HCT116 (cell line): ENCODE measurements around the gene RHEBL1. TPM values are rescaled to one million over a fixed set of nuclear protein-coding genes. Genes with fewer than 3 reads are reported as not detected.

Experiments used
- ATAC-seq: fragments of 200-7000 bp; cut with Tn5 transposase; 2 replicates; pipeline ENCODE4 v1.9.1; 2020; ENCODE audit warnings: mild to moderate bottlenecking, moderate library complexity
- BruUV-seq: library from RNA; stranded (reverse); fragments of 400-500 nt; replicated peaks from 2 replicates; lab custom pipeline; 2021; lab: Mats Ljungman, UMichigan
- CTCF ChIA-PET: fragments of 300-600 bp; sonication (Branson Sonifier 250); formaldehyde crosslinking; loops from one replicate; lab custom pipeline; 2021; ENCODE audit warnings: antibody characterized with exemption; lab: Charles Lee
- POLR2A ChIA-PET: fragments of 300-600, 350-600 bp; sonication (Branson Sonifier 250); formaldehyde crosslinking; loops from one replicate; lab custom pipeline; 2021; ENCODE audit warnings: antibody characterized with exemption; lab: Charles Lee
- RAD21 ChIA-PET, 2 experiments: fragments of 300-600 bp; sonication (Branson Sonifier 250); formaldehyde crosslinking; loops; one replicate each; lab custom pipeline; 2023; ENCODE audit warnings: low total read pairs in 2 of 2; ENCODE audit not compliant: uncharacterized antibody in 2 of 2, unreplicated experiment in 2 of 2, low non-redundant PET in 1 of 2; lab: Charles Lee
- DNase-seq: peaks from one replicate; pipeline ENCODE4 v3.0.0-alpha.2; 2010; ENCODE audit warnings: low read depth, low spot score
- H2AFZ ChIP-seq: fragments of 200-600 bp; shearing (Covaris generic), sonication (generic); 2 replicates; pipeline ENCODE4 v1.6.1; 2017; ENCODE audit warnings: low read depth, mixed run types, mixed read lengths, antibody characterized with exemption, low read length; ENCODE audit not compliant: poor library complexity, severe bottlenecking
- H3K27ac ChIP-seq: 2 replicates; pipeline ENCODE4 v1.5.1; 2012; ENCODE audit warnings: low read depth, low read length
- H3K27me3 ChIP-seq: fragments of 200-600 bp; sonication (generic); 2 replicates; pipeline ENCODE4 v1.6.1; 2016; ENCODE audit warnings: mixed run types, low read length, mixed read lengths; ENCODE audit not compliant: insufficient read depth
- H3K36me3 ChIP-seq, 2 experiments: fragments of 200-500 bp in 1 of 2; fragments of 200-600 bp in 1 of 2; sonication (Bioruptor generic) in 1 of 2; sonication (generic) in 1 of 2; 2 replicates each; pipeline versions ENCODE4 v1.5.1 to v1.6.1; 2014 to 2016; ENCODE audit warnings: low read length in 2 of 2, inconsistent platforms in 1 of 2, mixed read lengths in 1 of 2, mixed run types in 1 of 2; ENCODE audit not compliant: insufficient read depth in 2 of 2, control insufficient read depth in 1 of 2
- H3K4me1 ChIP-seq, 2 experiments: fragments of 200-600 bp in 1 of 2; sonication (generic) in 1 of 2; 2 replicates each; pipeline versions ENCODE4 v1.5.1 to v1.6.1; 2012 to 2017; ENCODE audit warnings: low read length in 2 of 2, inconsistent platforms in 1 of 2, mild to moderate bottlenecking in 1 of 2, mixed read lengths in 1 of 2, mixed run types in 1 of 2, moderate library complexity in 1 of 2; ENCODE audit not compliant: insufficient read depth in 2 of 2, control insufficient read depth in 1 of 2
- H3K4me2 ChIP-seq: fragments of 200-600 bp; sonication (generic); 2 replicates; pipeline ENCODE4 v1.6.1; 2017; ENCODE audit warnings: mixed run types, low read length, mixed read lengths
- H3K4me3 ChIP-seq, 2 experiments: fragments of 200-600 bp in 1 of 2; sonication (generic) in 1 of 2; replicated peaks in 1 of 2; 2 replicates each; pipeline ENCODE4 v1.5.1; 2011 to 2016; ENCODE audit warnings: low read length in 2 of 2, control low read depth in 1 of 2, low read depth in 1 of 2, mild to moderate bottlenecking in 1 of 2, mixed read lengths in 1 of 2, mixed run types in 1 of 2
- H3K79me2 ChIP-seq: fragments of 200-600 bp; sonication (generic); 2 replicates; pipeline ENCODE4 v1.6.1; 2017; ENCODE audit warnings: mild to moderate bottlenecking, mixed run types, low read length, moderate library complexity, mixed read lengths; ENCODE audit not compliant: insufficient read depth
- H3K9ac ChIP-seq: fragments of 200-600 bp; sonication (generic); 2 replicates; pipeline ENCODE4 v1.6.1; 2016; ENCODE audit warnings: low read length, mixed read lengths
- H3K9me2 ChIP-seq: fragments of 200-600 bp; sonication (generic), shearing (Covaris generic); 2 replicates; pipeline ENCODE4 v1.6.1; 2017; ENCODE audit warnings: mixed run types, mild to moderate bottlenecking, moderate library complexity; ENCODE audit not compliant: insufficient read depth
- H3K9me3 ChIP-seq, 2 experiments: fragments of 200-500 bp in 1 of 2; fragments of 200-600 bp in 1 of 2; sonication (Bioruptor generic) in 1 of 2; sonication (generic) in 1 of 2; 2 replicates each; pipeline ENCODE4 v1.6.1; 2014 to 2017; ENCODE audit warnings: low read length in 2 of 2, mixed read lengths in 2 of 2, inconsistent platforms in 1 of 2, low read depth in 1 of 2, mild to moderate bottlenecking in 1 of 2, mixed run types in 1 of 2, moderate library complexity in 1 of 2; ENCODE audit not compliant: control insufficient read depth in 1 of 2, insufficient read depth in 1 of 2
- H4K20me1 ChIP-seq: fragments of 200-600 bp; sonication (generic), shearing (Covaris generic); 2 replicates; pipeline ENCODE4 v1.6.1; 2017; ENCODE audit warnings: mixed run types, mild to moderate bottlenecking, moderate library complexity; ENCODE audit not compliant: insufficient read depth
- FOSL1 ChIP-seq: IDR thresholded peaks from 2 replicates; pipeline ENCODE4 v1.6.1; 2012; ENCODE audit warnings: low read depth
- JUND ChIP-seq: IDR thresholded peaks from 2 replicates; pipeline ENCODE4 v1.6.1; 2012
- POLR2A ChIP-seq: IDR thresholded peaks from 2 replicates; pipeline ENCODE4 v1.7.0; 2011; ENCODE audit warnings: borderline replicate concordance; ENCODE audit not compliant: insufficient read depth, insufficient read length; ENCODE audit errors: extremely low read depth
- POLR2AphosphoS5 ChIP-seq: IDR thresholded peaks from 2 replicates; pipeline ENCODE4 v1.6.1; 2011; ENCODE audit warnings: mild to moderate bottlenecking, low read depth, low read length, moderate library complexity
- RAD21 ChIP-seq: IDR thresholded peaks from 2 replicates; pipeline ENCODE4 v1.6.1; 2012; ENCODE audit warnings: low read depth, mild to moderate bottlenecking
- SRF ChIP-seq: IDR thresholded peaks from 2 replicates; pipeline ENCODE4 v1.6.1; 2012; ENCODE audit warnings: low read depth
- TCF7L2 ChIP-seq: IDR thresholded peaks from 2 replicates; pipeline ENCODE4 v1.7.0; 2011; ENCODE audit warnings: borderline replicate concordance, inconsistent platforms; ENCODE audit not compliant: insufficient read depth, insufficient read length; ENCODE audit errors: extremely low read depth
- YY1 ChIP-seq: IDR thresholded peaks from 2 replicates; pipeline ENCODE4 v1.6.1; 2011; ENCODE audit warnings: low read length, low read depth, moderate library complexity, mild to moderate bottlenecking; ENCODE audit not compliant: insufficient replicate concordance; ENCODE audit errors: extremely low read depth
- ZFX ChIP-seq: fragments of 450-650 bp; IDR thresholded peaks from 2 replicates; pipeline ENCODE4 v1.6.1; 2017
- ZNF274 ChIP-seq: fragments of 200-500 bp; sonication (Bioruptor generic); IDR thresholded peaks from 2 replicates; pipeline ENCODE4 v1.6.1; 2014; ENCODE audit warnings: mild to moderate bottlenecking, low read depth, low read length, inconsistent platforms
- intact Hi-C: fragments of 100-400 bp; cut with micrococcal nuclease; formaldehyde crosslinking; loops from 2 replicates; pipeline ENCODE4 v1.10.0; 2022
- total RNA-seq: library from RNA; stranded (reverse); gene quantifications from one replicate; pipeline ENCODE4 v1.2.1, GENCODE V29; 2021; ENCODE audit not compliant: unreplicated experiment
- TF ChIP-seq, protein P1 (sequence below): IDR thresholded peaks from 2 replicates; pipeline ENCODE4 v1.6.1; 2012; ENCODE audit warnings: low read depth
- TF ChIP-seq, protein P2 (sequence below): IDR thresholded peaks from 2 replicates; pipeline ENCODE4 v1.6.1; 2011; ENCODE audit warnings: mild to moderate bottlenecking, low read length, moderate library complexity; ENCODE audit not compliant: insufficient replicate concordance; ENCODE audit errors: extremely low read depth

Gene RHEBL1
- total RNA-seq, 1 experiment from 2014 or later, result 2.8 TPM

DNA sequence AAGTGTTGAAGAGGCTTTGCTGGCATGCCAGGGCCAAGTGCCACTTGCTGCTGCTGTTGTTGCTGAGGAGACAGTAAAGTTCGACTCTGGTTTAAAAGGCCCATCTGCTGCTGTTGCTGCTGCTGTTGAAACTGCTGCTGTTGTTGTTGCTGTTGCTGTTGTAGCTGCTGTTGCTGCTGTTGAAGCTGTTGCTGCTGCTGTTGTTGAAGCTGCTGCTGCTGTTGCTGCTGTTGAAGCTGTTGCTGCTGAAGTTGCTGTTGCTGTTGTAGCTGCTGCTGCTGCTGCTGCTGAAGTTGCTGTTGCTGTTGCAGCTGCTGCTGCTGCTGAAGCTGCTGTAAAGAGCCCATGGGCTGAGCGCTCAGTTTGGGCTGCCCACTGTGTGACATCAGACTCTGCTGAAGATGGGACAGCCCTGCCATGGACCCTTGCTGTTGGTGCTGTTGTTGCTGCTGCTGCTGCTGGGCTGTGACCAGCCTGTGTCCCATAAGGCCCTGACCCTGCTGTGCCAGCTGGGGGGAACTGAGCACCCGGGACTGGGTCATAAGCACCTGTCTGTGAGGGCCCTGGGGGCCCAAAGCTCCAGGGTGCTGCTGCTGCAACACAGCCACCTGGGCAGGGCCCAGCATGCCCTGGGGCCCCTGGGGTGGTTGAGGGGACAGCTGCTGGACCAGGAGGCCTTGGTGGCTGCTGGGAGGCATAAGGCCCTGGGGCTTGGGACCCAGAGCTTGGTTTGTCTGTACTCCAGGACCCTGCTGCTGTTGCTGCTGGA lies 36.9 kb downstream of the RHEBL1 start:
- RAD21 ChIA-PET, result no interaction called here
- Histone ChIP-seq H3K4me1 (no peaks in the 10 kb centered on the region), H3K36me3 (peaks cover 35 to 69% of the 10 kb centered on the region in 2 experiments), H3K9me2 (no peaks in the 10 kb centered on the region), H4K20me1 (no peaks in the 10 kb centered on the region), H3K9me3 (no peaks in the 10 kb centered on the region), H3K4me2 (no peak overlapping the region), H2AFZ (no peak overlapping the region), H3K27me3 (no peaks in the 10 kb centered on the region), H3K9ac (no peak overlapping the region), H3K4me3 (no peak overlapping the region), H3K27ac (no peak overlapping the region), H3K79me2 (peaks cover 5% of the 10 kb centered on the region; the same call in 1 of the 2 replicates)
- TF ChIP-seq SRF, result no peak
- no peak for TF ChIP-seq JUND
- TF ChIP-seq TCF7L2, result no peak
- TF ChIP-seq, protein P1, sequence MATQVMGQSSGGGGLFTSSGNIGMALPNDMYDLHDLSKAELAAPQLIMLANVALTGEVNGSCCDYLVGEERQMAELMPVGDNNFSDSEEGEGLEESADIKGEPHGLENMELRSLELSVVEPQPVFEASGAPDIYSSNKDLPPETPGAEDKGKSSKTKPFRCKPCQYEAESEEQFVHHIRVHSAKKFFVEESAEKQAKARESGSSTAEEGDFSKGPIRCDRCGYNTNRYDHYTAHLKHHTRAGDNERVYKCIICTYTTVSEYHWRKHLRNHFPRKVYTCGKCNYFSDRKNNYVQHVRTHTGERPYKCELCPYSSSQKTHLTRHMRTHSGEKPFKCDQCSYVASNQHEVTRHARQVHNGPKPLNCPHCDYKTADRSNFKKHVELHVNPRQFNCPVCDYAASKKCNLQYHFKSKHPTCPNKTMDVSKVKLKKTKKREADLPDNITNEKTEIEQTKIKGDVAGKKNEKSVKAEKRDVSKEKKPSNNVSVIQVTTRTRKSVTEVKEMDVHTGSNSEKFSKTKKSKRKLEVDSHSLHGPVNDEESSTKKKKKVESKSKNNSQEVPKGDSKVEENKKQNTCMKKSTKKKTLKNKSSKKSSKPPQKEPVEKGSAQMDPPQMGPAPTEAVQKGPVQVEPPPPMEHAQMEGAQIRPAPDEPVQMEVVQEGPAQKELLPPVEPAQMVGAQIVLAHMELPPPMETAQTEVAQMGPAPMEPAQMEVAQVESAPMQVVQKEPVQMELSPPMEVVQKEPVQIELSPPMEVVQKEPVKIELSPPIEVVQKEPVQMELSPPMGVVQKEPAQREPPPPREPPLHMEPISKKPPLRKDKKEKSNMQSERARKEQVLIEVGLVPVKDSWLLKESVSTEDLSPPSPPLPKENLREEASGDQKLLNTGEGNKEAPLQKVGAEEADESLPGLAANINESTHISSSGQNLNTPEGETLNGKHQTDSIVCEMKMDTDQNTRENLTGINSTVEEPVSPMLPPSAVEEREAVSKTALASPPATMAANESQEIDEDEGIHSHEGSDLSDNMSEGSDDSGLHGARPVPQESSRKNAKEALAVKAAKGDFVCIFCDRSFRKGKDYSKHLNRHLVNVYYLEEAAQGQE, result no peak
- TF ChIP-seq RAD21, result no peak
- TF ChIP-seq ZNF274, result no peak
- TF ChIP-seq POLR2A, result no peak
- TF ChIP-seq, protein P2, sequence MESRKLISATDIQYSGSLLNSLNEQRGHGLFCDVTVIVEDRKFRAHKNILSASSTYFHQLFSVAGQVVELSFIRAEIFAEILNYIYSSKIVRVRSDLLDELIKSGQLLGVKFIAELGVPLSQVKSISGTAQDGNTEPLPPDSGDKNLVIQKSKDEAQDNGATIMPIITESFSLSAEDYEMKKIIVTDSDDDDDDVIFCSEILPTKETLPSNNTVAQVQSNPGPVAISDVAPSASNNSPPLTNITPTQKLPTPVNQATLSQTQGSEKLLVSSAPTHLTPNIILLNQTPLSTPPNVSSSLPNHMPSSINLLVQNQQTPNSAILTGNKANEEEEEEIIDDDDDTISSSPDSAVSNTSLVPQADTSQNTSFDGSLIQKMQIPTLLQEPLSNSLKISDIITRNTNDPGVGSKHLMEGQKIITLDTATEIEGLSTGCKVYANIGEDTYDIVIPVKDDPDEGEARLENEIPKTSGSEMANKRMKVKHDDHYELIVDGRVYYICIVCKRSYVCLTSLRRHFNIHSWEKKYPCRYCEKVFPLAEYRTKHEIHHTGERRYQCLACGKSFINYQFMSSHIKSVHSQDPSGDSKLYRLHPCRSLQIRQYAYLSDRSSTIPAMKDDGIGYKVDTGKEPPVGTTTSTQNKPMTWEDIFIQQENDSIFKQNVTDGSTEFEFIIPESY, result no peak
- no peak for TF ChIP-seq POLR2AphosphoS5
- no peak for TF ChIP-seq ZFX
- TF ChIP-seq FOSL1, result no peak
- TF ChIP-seq YY1, result no peak
- no peak for ATAC-seq
- DNase-seq, result no peak
- no TSS peak for BruUV-seq
- POLR2A ChIA-PET, result no interaction called here
- CTCF ChIA-PET, result interaction anchor here (1.1 kb wide), 1 partner anchor 11 kb away, joined by 5 read pairs; no protein-coding TSS in a partner anchor
- intact Hi-C loops, result no loop called here
